ENCODE data around the gene ICAM1. TPM values are rescaled to one million over a fixed set of nuclear protein-coding genes. Genes with fewer than 3 reads are reported as not detected.

The ICAM1 gene
- total and polyA plus RNA-seq, 2 of the 13 experiments (the other 11 are each of a cell fraction or from before 2014, with no cell fraction given), result 37.9 to 98.4 TPM

- BruUV-seq (replicated peaks), result no TSS peak
- CTCF ChIA-PET (ENCODE audit: low intra/inter-chr PET ratio, low total read pairs), result no interaction called here
Observed at GRCh38 chr19:10289836-10290356, 19.0 kb downstream of the ICAM1 start, which contains the start of gene ICAM5. Gene ICAM5 (plus strand): TSS chr19:10289952. CDS start chr19:10290044, 92 bp downstream.

More at GRCh38 chr19:10289836-10290356, 19.0 kb downstream of the ICAM1 start, which contains the start of gene ICAM5:
- H4K20me1 ChIP-seq (ENCODE audit: insufficient read depth, low read length), result 0 out of 2 replicates have a peak, but pooled peaks cover 6% of the 10 kb centered on the region
- H3K4me2 ChIP-seq (ENCODE audit: low read depth, low read length), result peak within 1 kb of the TSS; percentile 97
- FAIRE-seq, result no peak
- intact Hi-C loops (cut with micrococcal nuclease; ENCODE audit: unreplicated experiment), result no loop called here
- no peak within 1 kb of the TSS for H3K27ac ChIP-seq (ENCODE audit: extremely low read length, insufficient read depth, low read length)
- no peak within 1 kb of the TSS for H2AFZ ChIP-seq (ENCODE audit: low read length)
- peak within 1 kb of the TSS; percentile 52 to 79 (median 62) for H3K4me3 ChIP-seq (replicated peaks in 1 of 3; ENCODE audit: insufficient read depth in 1 of 3, low read depth in 2 of 3, low read length in 3 of 3)
- H3K36me3 ChIP-seq (replicated peaks in 1 of 2; ENCODE audit: control insufficient read depth in 1 of 2, insufficient read depth in 2 of 2, low read length in 2 of 2), result peaks cover 3 to 6% of the 10 kb centered on the region in 2 experiments; a peak in 4 of 5 replicates
- TF ChIP-seq ZNF639 (CRISPR knock-in tag; conservative IDR thresholded peaks at IDR 0.05), result no peak
- TF ChIP-seq KDM2A (CRISPR knock-in tag; IDR thresholded peaks at IDR 0.05; ENCODE audit: borderline replicate concordance, low read depth), result peak; percentile 49; the same call in 1 of the 2 replicates
- peak; percentile 48 for TF ChIP-seq HNRNPK (IDR thresholded peaks at IDR 0.05; ENCODE audit: low read depth, low read length, poor library complexity, severe bottlenecking)
- TF ChIP-seq ZNF263 (CRISPR knock-in tag; IDR thresholded peaks at IDR 0.05), result 0 out of 2 replicates have a peak, but pooled peaks have one; percentile 45
- no peak for TF ChIP-seq MATR3 (CRISPR knock-in tag; IDR thresholded peaks at IDR 0.05)
- no peak for TF ChIP-seq MEF2D (CRISPR knock-in tag; IDR thresholded peaks at IDR 0.05)
- POLR2A ChIA-PET, result interaction anchor here (0.9 to 7.3 kb wide), 10 partner anchors 10 to 184 kb away, joined by 3 to 149 read pairs (median 6); partner anchors contain the start of genes ICAM1, PPAN, RAVER1 and TYK2
- in situ Hi-C loops (cut with HindIII; ENCODE audit: extremely low pct_ligation_motif_present, low pct_unique_long_range_greater_than_20kb), result no loop called here
- H3K9me3 ChIP-seq (ENCODE audit: low read length), result no peaks in the 10 kb centered on the region
- ATAC-seq, result peak; percentile 3; the same call in 2 of the 3 replicates
- peak within 1 kb of the TSS; percentile 34 for H3K9ac ChIP-seq (ENCODE audit: insufficient read depth, low read depth, low read length)
- H3K79me2 ChIP-seq (ENCODE audit: insufficient read depth, low read length), result no peaks in the 10 kb centered on the region
- H3K27me3 ChIP-seq (ENCODE audit: control insufficient read depth in 1 of 2, insufficient read depth in 2 of 2, low read length in 2 of 2), result peaks cover 0 to 20% of the 10 kb centered on the region in 2 experiments; a peak in 3 of 5 replicates
- WGBS (ENCODE audit: low lambda C conversion rate), result 2% methylated on average over 13 of the region's 45 CpGs
- peaks cover 75% of the 10 kb centered on the region for H3K4me1 ChIP-seq (ENCODE audit: insufficient read depth, low read length)
- no peak for DNase-seq (ENCODE audit: low spot score)

All from HepG2 (cell line).